Measurements from ENCODE around the gene MTHFR. TPM values are rescaled to one million over a fixed set of nuclear protein-coding genes. Genes with fewer than 3 reads are reported as not detected.

The MTHFR gene
- total RNA-seq, result 10 to 100 TPM; 37.3 to 40.5 TPM

GRCh38 chr1:11805422-11806306 is at the start of gene MTHFR, which contains the start of gene CLCN6:
Gene MTHFR, minus strand, starts transcription at chr1:11805964. Its CDS starts 2,848 bp downstream, at chr1:11803116.
Gene CLCN6, plus strand, starts transcription at chr1:11806191. Its CDS starts 72 bp downstream, at chr1:11806263.

GRCh38 chr1:11847667-11848372 is 42.1 kb upstream of the MTHFR start, which contains the start of gene NPPA:
Gene NPPA, minus strand, starts transcription at chr1:11847783. Its CDS starts 99 bp downstream, at chr1:11847684.

DNA sequence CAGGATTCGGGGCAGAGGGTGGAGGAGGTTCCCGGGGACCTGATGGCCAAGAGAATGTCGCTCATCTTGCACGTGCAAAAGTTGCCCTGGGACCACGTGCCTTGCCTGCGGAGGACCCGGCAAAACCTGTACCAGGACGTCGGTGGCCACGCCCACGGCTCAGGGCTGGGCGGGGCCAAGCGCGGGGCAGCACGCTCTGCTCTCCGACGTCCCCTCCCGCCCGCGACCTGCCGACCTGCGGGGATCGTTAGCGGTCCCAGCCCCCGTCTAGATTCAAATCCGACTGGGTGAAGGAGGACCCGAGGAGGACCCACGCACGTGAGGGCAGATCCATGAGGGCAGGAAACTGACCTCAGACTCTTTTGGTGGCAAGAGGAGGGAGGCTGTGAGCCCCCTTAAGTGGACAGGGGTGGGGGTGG is 43.8 kb downstream of the MTHFR start, which contains the start of gene C1orf167:
Gene C1orf167, plus strand, starts transcription at position 206 of the 419 bp plus-strand sequence. CDS start 2,208 bp downstream, outside the sequence.

GRCh38 chr1:11735854-11736745 is 69.7 kb downstream of the MTHFR start, which contains the start of gene AGTRAP:
Gene AGTRAP, plus strand, starts transcription at chr1:11736136. Its CDS starts 73 bp downstream, at chr1:11736209.

Other genes with a start within 250 kb of the MTHFR start
- gene FBXO2, start 151.5 kb downstream of the MTHFR start, total RNA-seq, result 1 to 10 TPM; 1.4 to 2.1 TPM
- gene FBXO44, start 151.1 kb downstream of the MTHFR start, total RNA-seq, result 10 to 100 TPM; 32.9 to 33.1 TPM
- 10 to 100 TPM; 24.1 to 24.5 TPM for gene FBXO6, start 141.8 kb downstream of the MTHFR start, total RNA-seq
- gene MAD2L2, start 124.8 kb downstream of the MTHFR start, total RNA-seq, result 10 to 100 TPM; 54.2 to 60.9 TPM
- under 1 TPM; 0.40 to 0.41 TPM for gene DRAXIN, start 114.3 kb downstream of the MTHFR start, total RNA-seq
- gene AGTRAP, start 69.8 kb downstream of the MTHFR start, total RNA-seq, result 10 to 100 TPM; 39.3 to 40.0 TPM
- gene C1orf167, start 43.8 kb downstream of the MTHFR start, total RNA-seq, result not detected
- 10 to 100 TPM; 21.1 to 21.5 TPM for gene CLCN6, start 227 bp upstream of the MTHFR start, total RNA-seq
- gene NPPA, start 41.8 kb upstream of the MTHFR start, total RNA-seq, result not detected
- gene NPPB, start 53.0 kb upstream of the MTHFR start, total RNA-seq, result not detected
- 10 to 100 TPM; 30.9 to 32.8 TPM for gene KIAA2013, start 120.5 kb upstream of the MTHFR start, total RNA-seq
- 10 to 100 TPM; 11.8 to 13.9 TPM for gene PLOD1, start 128.8 kb upstream of the MTHFR start, total RNA-seq
- gene MFN2, start 174.5 kb upstream of the MTHFR start, total RNA-seq, result 10 to 100 TPM; 39.0 to 44.4 TPM
- 10 to 100 TPM; 42.1 TPM for gene MIIP, start 213.5 kb upstream of the MTHFR start, total RNA-seq

All from activated naive CD4-positive, alpha-beta T cell treated with anti-CD3 and anti-CD28 coated beads, Interleukin-2, amount 10 ng/mL, durations not matched to agents 5 hours and 36 hours (primary cell).